Lung microvascular endothelial cell (primary cell): Measurements from ENCODE around the gene MGAT4C. TPM values are rescaled to one million over a fixed set of nuclear protein-coding genes. Genes with fewer than 3 reads are reported as not detected.
A peak's percentile ranks its signal among the peaks of the same experiment; 100 is the strongest.

Source experiments
- DNase-seq, 2 donors: peaks; one replicate each; pipeline versions ENCODE4 v3.0.0 to v3.0.0-alpha.2; 2010; ENCODE audit warnings: low read depth in 2 of 2
- total RNA-seq: library from RNA; depleted of rRNA; stranded (reverse); fragments of >200 nt; gene quantifications from 2 replicates; pipeline ENCODE4 v1.2.1, GENCODE V29; 2014

Gene MGAT4C
- total RNA-seq, 1 donor from 2014 or later, result under 0.01 TPM

DNA sequence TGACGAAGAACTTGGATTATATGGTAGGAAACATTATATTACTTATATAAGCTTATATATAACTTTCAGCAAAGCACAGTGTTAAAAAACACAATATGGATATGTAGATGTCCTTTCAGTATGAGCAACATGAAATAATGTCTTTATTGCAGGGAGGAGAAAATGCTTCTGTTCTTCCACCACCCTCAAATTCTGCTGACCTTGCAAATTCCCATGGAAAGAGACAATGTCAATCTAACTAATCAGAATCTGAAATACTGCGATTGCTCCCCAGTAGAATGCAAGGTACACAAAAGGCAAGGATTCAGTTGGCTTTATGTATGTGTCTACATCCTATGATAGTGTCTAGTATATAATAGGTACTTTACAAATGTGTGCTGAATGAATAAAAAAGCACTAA, 26.4 kb downstream of the MGAT4C start:
- no peak for DNase-seq

DNA sequence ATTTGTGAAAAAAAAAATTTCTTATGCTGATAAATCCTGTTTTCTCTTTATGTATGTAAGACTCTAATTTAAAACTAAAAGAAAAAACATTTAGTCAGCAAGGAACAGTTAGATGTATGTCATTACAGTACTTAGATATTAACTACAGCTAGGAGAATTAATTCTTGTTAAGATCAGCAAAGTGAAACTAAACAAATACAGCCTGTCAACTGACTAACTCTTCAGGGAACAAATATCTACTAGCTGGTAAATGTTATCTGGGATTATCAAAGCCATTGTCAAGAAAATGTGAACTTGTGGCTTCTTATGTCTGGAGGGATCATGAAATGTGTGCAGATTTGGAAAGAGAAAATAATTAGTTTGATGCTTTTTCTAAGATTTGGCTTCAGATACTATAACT, 27.5 kb downstream of the MGAT4C start:
- peak in 1 of 2 donors; percentile 4 for DNase-seq

DNA sequence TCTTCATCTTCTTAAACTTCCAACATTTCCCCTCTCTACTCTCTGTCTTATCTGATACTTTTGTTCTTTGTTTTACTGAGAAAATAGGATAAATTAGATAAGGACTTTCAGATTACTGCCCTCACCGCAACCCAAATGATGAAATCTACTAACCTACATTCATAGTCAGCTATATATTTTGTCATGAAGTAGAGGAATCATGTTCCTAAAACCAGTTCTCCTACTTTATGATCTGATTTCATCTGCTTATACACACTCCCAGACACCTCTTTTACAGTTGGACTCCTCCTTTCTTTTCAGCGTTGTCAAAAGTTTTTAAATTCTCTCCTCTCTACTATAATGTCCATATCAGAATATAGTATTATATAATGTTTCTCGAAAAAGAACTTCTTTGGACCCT, 29.7 kb downstream of the MGAT4C start:
- no peak for DNase-seq

DNA sequence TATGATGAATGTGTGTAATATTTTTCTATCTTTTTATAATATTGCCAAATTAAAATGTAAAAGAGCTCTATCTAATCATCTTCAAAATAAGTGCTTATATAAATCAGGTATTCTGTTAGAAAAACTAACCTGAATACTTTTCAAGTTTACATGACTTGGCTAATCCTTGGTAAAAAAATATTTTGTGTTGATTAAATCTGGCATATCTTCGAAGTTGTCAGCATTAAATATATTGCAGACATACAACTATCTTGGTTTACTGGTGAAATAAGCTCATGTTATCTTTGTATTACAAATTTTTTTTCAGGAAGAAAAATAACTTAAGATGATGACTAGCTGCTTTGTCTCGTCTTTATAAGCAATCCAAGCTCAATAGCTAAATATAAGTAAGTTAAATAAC, 39.6 kb downstream of the MGAT4C start:
- no peak for DNase-seq

DNA sequence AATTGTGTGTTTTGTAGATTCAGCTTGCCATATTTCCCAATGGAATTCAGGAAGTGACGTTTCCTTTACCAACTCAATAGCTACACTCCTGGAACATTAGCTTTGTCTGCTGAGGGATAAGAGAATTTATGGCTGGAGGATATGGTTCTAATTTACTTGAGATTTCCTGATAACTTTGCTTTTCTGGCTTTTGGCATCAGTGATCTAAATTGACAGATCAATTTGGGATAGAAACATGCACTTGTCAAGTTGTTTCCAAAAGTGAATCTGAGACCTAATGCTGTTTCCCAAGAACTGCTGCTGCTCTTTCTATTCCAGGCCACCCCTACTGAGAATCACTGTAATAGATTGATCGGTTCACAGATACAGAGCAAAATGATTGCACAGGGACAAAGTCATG, 43.2 kb downstream of the MGAT4C start:
- DNase-seq, result no peak

DNA sequence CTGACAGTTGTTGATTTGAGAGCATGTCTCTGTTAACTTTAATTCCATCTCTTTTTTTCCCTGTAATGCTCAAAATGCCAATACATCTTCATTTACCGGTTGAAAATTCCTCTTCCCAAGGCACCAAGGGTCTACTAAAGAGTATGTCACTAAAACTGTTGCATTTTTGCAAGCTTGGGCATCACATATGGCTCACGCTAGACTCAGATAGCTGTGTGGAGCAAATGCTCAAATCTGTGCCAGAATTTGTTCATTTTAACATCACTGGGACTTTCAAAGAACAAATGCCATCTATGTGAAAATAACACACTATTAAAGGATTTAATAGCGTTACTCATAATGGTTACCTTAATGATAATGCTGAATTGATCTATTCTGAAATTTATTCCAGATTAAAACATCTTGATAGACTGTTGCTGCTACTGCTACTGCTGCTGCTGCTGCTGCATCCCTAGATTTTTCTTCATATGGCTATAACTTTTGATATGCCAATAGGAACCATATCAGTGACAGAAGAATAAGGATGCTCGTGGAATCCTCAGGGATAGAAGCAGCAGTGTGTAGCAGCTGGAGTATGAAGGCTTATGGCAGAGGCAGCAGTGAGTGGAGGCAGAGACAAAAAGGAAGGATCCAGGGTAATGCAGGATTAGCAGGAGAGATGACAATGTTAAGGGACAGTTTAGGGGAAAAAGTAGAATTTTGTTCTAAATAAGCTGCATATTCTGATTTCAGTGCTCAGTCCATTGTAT, 57.3 kb downstream of the MGAT4C start:
- DNase-seq, result no peak

DNA sequence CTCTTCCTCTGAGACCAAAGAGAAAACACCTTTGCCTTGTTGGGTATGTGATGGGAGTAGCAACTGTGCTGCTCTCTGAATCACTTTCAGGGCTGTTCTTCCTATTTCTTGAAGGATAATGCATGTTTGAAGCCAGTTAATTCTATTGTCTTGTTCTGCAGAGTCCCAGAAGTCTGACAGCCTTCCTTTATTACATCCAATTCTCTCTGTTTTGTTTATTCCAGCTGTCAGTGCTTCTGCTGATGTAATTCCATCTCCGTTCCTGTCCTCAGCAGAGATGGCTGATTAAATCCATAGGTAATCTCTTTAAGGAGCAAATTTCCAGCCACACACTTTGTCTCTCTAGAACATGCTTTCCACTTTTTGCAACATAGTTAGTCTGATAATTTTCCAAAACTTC, 59.7 kb downstream of the MGAT4C start:
- DNase-seq, result no peak

DNA sequence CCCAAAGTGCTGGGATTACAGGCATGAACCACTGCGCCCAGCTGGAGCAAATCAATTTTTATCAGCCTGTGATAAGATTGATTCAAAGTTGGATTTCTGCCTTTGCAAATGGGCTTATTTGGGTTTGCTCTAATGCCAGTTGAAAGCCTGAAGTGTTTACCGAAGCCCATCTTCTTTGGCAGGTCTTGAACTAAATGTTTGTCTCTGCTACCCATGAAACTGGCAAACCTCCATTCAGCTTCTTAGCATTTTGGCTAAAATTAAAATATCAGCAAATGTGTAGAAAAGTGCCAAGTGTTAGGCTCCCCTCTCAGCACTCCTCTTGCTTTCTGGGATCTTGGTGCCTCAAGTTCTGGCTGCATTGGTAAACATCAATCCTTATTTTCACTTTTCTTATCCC, 61.5 kb downstream of the MGAT4C start:
- DNase-seq, result no peak

DNA sequence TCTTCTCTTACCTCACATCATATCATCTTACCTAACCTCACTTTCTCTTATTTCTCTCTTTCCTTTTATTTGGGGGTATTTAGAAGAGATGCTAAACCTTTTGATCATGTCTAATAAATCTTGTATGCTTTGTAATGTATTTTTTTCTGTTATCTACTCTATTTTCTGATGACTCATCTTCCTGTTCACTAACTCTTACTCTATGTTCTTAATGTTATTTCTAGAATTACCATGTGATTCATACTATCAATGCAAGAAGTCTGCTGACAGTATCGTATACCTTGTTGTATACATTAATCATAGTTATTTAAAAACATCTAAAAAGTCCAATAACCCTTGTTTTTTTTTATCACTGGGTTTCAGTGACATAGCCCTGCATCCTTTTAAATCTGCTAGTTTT, 62.3 kb downstream of the MGAT4C start:
- DNase-seq, result peak in 1 of 2 donors; percentile 4

DNA sequence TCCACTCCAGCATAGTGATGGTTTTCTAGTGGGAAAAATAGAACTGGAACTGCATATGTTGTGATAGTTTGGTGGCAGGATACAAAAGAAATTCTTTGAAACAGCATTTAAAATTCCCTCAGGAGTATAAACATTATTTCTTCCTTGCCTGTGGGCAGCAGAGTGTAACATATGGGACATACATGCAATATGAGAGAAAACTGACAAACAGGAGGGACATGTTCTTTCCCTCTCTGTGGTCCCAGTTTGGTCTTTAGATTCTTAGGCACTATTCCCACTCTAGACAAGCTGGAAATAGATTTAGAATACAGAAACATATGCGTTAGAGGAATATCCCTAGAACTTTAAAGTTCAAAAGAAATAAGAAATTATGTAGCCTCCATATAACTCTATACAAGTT, 68.0 kb downstream of the MGAT4C start:
- DNase-seq, result no peak

DNA sequence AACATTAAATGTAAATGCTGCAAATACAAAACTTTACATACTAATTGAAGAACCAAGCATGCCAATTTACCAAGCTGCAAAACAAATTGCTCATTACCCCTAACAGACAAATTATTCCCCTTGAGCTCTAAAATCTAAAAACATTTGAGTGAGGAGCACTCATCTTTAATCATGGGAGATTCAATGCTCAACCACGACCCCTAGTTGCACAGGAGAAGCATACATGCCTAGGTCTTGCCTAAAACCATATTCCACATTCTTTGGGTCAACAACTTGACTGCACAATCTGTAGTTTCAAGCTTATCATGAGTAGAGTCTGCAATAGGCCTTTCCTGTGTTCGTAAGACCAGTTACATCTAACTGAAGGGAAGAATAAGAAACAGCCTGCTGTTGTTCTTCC, 69.7 kb downstream of the MGAT4C start:
- no peak for DNase-seq

DNA sequence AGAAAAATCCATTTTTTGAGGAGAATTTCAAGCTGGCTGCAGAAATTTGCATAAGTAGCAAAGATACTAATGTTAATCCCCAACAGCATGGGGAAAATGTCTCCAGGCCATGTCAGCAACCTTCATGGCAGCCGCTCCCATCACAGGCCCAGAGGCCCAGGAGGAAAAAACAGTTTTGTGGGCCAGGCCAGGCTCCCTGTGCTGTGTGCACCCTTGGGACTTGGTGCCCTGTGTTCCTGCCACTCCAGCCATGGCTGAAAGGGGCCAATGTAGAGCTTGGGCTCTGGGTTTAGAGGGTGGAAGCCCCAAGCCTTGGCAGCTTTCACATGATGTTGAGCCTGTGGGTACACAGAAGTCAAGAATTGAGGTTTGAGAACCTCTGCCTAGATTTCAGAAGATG, 76.3 kb downstream of the MGAT4C start:
- DNase-seq, result no peak

DNA sequence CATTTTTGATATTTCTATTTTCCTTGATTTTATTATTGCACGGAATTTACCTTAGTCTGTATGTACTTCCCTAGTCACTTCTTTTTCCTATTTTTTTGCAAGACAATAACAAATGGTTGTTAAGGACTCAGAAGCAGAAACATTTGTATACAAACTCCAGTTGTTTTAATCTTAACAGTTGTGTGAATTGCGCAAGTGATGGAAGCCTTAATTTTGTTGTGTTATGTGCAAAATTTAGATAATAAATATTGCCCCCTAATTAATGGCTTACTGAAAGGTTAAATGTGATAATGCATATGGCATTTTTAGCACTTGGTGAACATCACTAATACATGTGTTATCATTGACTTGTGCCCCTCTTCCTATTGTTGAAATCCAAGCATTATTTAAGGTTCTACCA, 82.0 kb downstream of the MGAT4C start:
- DNase-seq, result no peak

DNA sequence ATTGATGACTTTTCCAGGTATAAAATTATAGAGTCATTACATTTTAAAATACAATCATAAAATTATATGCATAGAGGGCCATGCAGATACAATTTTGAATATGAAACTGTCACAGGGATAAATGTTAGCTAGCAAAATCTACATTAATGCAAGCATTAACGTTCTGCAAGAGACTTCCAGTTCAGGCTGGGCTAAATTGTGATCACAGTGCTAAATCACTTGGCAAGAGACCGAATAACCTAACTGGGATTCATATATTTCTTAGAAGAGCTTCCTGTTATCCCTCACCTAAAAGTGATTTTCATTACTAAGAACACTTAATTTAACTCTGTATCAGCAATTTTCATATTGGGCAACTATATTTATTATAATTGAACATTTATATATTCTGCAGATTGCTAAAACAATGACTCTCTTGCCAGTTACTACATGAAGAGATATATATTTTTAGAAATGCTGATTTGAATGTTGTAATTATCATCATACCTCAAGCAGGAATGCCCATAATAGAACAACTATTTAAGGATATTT, 83.2 kb downstream of the MGAT4C start:
- DNase-seq, result no peak

DNA sequence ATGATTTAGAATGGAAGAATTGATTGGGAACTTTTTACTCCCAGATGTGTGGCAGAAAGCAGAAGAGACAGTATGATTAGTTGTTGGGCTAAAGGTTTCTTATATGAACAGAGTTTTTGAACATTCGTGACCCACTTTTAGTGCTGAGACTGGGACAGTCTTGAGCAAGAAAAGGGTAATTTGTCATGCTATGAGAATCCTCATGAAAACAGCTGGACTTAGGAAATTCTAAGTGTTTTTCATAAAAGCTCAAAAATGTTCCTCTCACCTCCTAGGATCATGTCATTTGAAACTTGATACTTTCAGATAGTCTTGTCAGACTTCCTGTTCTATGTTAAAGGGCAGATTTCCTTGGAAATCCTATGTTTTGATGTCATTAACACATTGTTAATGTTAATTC, 86.1 kb downstream of the MGAT4C start:
- DNase-seq, result no peak

DNA sequence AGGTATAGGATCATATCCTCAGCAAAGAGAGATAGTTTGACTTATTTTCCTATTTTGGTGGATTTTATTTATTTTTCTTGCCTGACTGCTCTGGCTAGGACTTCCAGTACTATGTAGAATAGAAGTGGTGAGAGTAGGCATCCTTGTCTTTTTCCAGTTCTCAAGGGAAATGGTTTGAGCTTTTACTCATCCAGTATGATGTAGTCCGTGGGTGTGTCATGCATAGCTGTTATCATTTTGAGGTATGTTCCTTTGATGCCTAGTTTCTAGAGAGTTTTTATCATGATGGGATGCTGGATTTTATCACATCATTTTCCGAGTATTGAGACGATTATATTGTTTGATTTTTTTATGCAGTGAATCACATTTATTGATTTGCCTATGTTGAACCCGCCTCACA, 97.2 kb downstream of the MGAT4C start:
- DNase-seq, result no peak

DNA sequence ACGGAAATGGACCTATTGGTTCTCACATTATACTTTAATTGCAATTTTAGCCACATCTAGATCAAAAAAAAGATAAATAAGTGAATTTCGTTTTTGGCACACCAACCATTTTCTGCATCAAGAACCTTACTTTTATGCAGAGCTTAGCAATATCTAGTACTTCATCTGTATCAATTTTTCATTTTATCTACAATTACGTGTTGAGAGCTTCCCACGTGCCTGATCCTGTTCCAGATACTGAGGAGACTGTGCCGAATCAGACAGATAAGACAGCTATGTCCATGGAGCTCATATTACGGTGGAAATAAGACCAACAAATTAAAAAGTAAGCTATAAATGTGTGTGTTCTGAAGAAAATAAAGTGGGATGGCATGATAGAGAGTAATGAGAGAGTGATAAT, 101.6 kb downstream of the MGAT4C start:
- DNase-seq, result no peak

DNA sequence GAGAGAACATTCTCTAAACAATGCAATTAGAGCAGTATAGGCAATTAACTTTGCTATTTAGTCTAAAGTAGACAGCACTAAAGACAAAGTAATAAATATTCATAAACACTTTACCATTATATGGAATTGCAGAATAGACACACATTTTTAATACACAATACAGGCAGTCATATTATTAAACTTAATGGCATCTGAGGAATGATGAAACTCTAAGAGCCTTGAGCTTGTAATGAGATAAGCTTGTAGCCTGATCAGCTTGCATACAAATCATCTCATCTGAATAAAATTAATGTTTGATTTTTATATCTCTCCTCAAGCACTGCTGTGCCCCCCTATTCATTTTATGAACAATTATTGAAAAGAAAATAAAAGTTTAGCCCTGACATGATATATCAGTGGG, 107.6 kb downstream of the MGAT4C start:
- DNase-seq, result no peak

DNA sequence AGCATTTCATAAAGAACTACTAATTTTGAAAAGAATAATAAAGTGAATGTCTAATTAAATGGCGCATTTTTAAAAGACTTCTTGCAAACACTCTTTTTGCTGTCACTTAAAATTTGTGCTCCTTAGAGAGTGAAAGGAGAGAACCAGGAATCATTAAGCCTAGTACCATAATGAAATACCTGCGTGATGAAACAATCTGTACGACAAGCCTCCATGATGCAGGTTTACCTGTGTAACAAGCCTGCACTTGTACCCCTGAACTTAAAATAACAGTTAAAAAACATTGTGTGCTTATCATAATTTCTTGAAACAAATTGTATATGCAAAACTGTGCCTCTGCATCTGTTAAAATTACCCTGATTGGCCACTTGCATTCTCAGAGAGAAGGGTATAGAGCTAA, 108.1 kb downstream of the MGAT4C start:
- DNase-seq, result no peak

DNA sequence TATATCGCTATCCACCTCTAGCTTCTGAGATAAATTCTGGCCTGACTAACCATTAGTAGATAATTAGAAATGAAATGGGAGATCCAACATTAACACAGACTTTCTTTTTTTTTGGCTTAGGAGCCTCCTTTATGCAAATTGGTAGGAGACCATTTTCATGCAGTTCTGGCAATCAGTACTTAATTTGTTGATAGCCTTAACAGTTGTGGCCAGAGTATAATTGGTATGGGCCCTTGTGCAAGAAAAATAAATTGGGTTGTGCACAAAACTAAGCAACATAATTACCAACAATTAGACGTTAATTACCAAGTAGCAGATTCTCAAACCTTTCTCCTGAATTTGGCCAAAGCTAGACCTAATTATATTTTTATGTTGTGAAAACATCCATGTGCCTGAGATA, 111.0 kb downstream of the MGAT4C start:
- no peak for DNase-seq

DNA sequence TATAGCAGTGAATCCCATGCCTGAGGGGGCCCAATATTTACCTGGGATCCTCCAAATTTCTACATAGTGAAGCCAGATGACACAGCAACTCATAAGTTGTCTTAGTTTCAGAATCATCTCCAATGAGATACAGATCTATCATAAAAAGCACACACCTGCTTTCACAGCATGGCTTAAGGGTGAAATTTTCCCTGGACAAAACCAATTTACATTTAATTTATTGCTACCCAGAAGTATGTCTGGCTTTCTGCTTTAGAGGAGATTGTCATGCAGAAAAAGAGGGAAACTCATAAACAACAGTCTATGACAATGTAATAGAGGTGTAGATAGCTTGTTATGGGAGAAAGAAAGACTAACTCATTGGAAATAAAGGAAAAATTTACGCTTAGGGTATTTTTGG, 113.0 kb downstream of the MGAT4C start:
- no peak for DNase-seq

DNA sequence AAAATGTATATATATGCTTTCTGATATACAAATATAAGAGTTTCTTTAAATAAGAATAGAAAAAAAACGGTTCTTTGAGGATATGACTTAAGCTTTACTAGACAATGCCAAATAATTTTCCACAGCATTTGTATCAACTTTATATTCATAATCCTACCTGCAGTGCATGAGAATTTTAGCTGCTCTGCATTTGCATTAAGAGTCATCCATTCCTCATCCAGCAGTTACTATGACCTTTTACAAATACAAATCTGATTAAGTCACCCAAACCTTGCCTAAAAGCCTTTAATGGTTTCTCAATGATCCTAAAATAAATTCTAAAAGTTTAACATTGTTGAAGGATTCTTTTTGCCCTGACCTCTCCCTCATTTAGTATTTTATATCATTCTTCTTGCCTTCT, 116.5 kb downstream of the MGAT4C start:
- DNase-seq, result no peak

DNA sequence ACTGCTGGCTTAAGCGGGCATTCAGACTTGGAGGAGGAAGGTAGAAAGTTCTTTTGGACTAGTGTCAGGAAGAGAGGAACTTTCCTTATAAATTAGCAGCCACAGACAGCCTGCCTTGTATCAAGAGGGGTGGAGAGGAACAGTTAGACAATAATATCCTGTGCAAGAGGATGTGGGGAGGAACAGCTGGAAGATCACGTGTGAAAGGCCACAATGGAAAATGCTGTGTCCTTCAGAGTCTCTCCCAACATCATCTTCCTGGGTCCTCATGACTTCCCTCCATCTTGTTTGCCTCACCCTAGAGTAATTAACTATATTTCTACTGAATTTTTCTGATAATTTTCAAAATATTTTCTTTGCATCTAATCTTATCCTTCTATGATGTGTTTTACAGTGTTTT, 117.4 kb downstream of the MGAT4C start:
- DNase-seq, result peak in 1 of 2 donors; percentile 1

DNA sequence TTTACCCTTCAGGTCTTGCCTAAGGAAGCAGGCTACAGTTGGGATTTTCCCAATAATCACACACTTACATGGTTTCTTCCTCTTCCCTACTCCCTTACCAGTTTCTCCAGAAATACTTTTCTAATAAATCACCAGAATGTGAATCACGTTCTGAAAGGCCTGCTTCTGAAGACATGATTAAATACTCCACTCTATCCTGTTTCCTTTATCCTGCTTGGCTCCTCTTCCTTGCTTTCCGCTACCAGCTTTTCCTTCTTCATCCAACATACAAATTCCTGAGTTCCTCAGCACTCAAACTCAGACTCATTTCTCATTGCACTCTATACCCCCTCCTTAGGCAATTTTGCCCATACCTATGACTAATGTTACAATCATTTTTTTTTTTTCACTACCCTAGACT, 118.3 kb downstream of the MGAT4C start:
- DNase-seq, result peak in 1 of 2 donors; percentile 39
